GM18867 (cell line): ENCODE measurements around the gene RERE.

Experiments
- ATAC-seq: cut with Tn5 transposase; IDR thresholded peaks from one replicate; pipeline ENCODE4 v1.9.1; 2021; ENCODE audit warnings: mild to moderate bottlenecking, moderate library complexity; ENCODE audit not compliant: unreplicated experiment

RERE gene

GRCh38 chr1:8437347-8437746, 380.1 kb downstream of the RERE start:
- no peak for ATAC-seq

DNA sequence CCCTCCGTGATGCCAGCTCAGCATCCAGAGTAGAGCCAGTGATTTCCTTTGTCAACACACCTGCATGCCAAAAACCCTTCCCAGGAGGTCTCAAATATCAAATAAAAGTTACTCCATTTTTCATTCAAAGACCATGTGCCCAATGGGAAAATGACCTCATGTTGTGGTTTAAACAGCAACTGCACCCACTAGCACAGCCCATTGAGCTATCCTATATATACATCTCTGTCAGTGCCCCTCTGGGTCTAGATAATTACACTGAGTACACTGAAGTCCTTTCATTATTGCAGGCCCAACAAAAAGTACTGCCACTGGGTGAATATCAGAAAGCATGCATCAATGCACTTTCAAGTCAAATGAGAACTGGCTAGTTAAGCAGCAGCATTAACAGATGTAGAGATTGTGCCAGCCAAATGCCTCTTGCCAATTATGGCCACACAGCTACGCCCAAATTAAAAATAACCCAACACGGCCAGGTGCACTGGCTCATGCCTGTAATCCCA, 381.8 kb downstream of the RERE start:
- ATAC-seq, result no peak

DNA sequence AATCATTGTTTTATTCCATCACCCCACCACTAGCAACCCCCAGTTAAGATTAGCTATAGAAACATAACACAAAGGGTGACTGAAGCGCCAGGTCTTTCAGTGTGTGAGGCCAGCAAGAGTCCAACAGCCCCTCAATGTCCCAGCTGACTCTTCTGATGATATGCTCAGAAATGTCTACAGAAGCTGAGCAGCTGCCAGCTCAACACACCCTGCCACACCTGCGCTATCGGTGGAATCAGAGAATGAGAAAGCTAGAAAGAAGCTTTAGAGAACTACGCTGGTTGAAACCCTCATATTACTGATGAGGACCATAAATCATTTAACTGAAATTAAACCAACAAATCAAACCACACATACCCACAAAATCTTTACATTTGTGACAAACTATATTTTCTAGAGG, 383.3 kb downstream of the RERE start:
- ATAC-seq, result no peak

DNA sequence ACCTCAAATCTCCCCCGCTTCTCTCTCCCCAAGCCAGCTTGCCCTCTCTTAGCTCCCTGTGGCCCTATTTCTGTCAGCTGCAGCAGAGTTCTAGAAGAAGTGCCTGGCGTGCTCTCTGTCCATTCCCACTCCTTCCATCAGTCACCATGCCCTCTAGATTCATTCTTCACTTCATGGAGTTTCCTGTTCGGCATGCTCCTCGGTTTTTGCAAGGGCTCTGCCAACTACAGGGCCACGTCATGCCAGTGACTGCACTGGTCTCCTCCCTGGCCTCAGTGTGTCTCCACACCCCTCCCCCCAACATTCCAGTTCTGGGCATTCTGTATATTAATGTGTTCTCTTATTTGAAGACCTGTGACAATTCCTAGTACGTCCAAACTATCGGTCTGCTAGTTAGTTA, 385.7 kb downstream of the RERE start:
- ATAC-seq, result no peak

GRCh38 chr1:8431019-8431418, 386.4 kb downstream of the RERE start:
- no peak for ATAC-seq

DNA sequence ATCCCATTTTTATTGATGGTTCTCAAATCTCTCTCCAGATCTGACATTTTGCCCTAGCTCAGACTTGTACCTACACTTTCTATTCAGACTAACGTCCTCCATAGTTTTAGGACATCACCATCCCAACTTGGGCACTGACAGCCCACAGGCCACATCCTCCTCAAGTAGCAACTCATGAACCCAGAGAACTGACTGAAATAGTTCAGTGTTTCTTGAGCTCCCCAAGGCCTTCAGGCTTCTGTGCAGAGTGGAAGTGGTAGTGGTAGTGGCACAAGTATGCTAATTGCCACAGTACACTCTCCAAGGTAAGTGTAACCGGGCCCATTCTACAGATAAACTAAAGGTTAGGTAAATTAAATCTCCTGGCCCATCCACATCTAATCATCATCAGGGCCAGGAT, 387.0 kb downstream of the RERE start:
- ATAC-seq, result no peak

DNA sequence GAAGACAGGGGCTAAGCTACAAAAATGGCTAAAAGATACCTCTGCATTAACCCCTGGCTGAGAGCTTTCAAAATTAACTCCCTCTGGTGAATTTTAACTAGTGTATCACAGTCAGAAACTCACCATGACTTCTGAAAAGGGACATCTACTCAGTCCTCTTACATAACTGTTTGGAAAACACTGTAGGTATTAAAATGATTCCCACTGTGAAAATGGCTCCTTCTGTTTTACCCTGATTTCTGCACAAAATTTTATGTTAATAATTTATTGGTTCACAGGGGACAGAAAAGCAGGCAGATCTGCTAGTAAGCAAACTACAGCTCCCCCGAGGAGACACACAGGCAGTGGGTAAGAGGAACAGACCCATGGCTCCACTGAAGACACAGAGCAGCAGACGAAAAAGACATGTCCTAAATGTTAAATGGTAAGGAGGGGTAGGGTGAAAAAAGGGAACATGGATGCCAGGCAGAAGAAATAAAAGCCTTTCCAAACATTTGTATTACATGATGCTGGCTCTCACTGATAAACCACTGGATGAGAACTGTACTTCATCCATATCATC, 387.8 kb downstream of the RERE start:
- ATAC-seq, result no peak

- no peak for ATAC-seq
These were observed 389.0 kb downstream of the RERE start for GRCh38 chr1:8428441-8428840.

- ATAC-seq, result no peak
These were observed 389.5 kb downstream of the RERE start for GRCh38 chr1:8427986-8428385.

GRCh38 chr1:8427493-8427892, 389.9 kb downstream of the RERE start:
- ATAC-seq, result peak; percentile 67

DNA sequence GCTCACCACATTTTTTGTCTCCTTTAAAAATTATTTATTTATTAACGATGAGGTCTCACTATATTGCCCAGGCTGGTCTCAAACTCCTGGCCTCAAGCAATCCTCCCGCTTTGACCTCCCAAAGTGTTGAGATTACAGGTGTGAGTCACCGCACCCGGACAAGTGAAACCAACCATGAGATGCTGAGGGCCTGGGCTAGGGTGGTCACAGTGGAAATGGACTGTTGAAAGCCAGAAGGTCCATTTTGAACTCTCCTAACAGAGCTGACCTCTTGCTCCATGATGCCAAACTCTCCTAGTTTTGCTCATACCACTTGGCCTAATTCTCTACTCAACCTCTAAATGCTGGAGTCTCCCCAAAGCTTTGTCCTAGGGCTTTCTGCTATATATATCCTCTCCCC, 390.4 kb downstream of the RERE start:
- ATAC-seq, result no peak

GRCh38 chr1:8425781-8426161, 391.7 kb downstream of the RERE start:
- ATAC-seq, result no peak

DNA sequence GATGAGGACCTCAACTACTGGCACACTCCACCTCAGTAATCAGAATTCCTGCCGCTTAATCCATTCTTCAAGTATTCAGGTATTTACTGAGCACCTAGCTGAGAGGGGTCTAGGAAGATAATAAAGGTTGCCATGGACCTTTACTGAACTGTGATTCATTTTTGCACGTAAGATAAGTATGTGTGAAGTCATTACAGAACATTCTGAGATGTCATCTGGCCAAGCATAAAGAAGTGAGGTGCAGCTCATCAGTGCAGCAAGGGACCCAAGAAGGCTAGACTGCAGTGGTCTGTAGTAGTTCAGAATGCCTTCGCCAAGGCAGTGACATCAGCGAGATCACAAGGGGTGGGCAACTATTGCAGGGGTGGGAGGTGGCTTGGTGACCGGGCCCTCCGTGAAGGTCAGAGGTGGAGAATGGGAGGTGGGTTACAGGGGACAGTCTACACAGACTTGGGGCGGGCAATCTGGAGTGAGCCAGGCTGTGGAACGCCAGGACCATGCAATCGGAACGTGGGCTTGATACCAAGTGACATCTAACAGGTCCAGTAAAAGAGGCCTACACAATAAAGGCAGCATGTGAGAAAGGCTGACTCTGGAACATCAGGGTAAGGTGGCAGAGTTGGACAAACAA, 392.2 kb downstream of the RERE start:
- no peak for ATAC-seq

GRCh38 chr1:8424539-8425116, 392.8 kb downstream of the RERE start:
- ATAC-seq, result peak; percentile 37

DNA sequence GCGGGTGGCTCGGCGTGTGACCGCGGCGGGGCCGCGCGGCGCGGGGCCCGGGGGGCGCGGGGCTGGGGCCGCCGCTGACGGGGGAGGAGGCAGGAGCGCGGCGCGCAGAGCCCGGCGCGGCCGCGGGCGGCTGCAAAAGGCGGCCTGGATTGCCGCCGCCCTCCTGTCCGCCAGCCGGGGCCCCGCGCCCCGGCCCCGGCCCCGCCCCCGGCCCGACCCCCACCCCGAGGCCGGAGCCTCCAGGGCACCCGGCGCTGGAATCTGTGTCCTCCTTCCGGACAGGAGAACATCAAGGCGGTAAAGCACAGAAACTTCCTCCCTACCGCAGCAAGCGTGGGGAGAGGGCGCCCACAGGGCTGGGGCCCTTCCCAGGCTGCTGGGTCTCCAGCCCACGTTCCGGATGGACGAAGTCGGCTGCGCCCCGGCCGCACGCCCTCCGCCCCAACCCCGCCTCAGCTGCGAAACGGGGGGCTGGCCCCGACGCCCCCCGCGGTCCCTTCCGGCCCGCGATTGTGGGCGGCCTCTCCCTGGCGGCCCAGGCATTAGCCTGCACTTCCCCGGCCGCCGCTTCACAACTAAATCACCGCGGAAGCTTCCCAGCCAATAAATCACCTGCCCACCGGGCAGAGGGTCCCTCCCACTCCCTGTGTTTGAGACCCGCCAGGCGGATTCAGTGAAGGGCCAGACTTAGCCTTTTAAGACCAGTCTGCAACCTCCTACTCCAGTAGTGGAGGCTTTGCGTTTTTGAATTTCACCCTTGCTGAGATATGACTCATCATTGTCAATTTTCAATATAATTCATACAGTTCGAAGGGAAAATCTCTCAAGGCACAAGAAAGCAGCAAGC, 393.5 kb downstream of the RERE start:
- ATAC-seq, result peak; percentile 26

DNA sequence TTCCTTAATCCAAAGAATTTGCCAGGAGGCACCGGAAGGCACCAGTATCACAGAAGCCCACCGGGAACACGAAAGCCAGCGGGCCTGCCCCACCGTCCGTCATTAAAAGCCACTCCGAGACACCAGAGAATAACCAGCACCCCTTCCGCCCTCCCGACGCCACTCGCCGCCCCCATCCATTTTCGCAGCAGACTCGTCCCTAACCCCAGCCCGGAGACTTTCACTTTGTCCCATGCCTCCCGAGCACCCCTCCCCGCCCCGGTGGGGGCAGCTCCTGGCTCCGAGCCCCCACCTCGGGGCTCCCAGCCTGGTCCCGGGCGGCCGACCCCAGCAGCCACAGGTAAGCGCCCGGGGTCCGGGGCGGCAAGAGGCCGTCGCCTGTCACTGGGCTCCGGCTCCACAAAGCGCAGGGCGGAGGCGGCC, 394.2 kb downstream of the RERE start:
- ATAC-seq, result peak; percentile 7

- ATAC-seq, result no peak
These were observed 394.8 kb downstream of the RERE start for GRCh38 chr1:8422510-8423268.

- ATAC-seq, result no peak
These were observed 395.7 kb downstream of the RERE start for GRCh38 chr1:8421721-8422120.

DNA sequence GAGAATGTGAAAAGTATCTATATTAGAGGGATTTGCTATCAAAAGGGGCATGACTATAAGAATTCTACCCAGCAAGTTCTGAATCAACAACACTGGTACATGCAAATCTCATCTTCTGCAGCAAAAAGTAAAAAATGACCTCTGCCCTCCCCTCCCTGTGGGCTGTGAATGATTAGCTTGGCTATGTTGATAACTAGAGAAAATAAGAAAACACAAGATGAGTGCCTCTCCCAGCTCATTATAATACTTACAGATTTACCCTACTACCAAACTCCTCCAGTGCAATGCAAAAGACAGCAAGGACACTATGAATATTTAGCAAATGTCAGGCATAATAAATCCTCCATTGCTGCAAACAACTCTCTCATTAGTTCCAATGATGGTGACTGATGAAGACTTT, 397.1 kb downstream of the RERE start:
- no peak for ATAC-seq

GRCh38 chr1:8419861-8420260, 397.6 kb downstream of the RERE start:
- ATAC-seq, result no peak

- no peak for ATAC-seq
These were observed 398.3 kb downstream of the RERE start for GRCh38 chr1:8419172-8419571.
